B cell (primary cell): Measurements from ENCODE around the gene BAHCC1.

Experiments
- EZH2 ChIP-seq: IDR thresholded peaks from 2 replicates; pipeline ENCODE4 v1.6.1; 2012; ENCODE audit warnings: borderline replicate concordance, low read depth, mild to moderate bottlenecking, moderate library complexity, low read length; ENCODE audit not compliant: insufficient read depth, poor library complexity, severe bottlenecking
- TF ChIP-seq, protein P1 (sequence below): fragments of 200-600 bp; IDR thresholded peaks from one replicate; pipeline ENCODE4 v1.8.0; 2022; ENCODE audit warnings: antibody characterized with exemption, mild to moderate bottlenecking

DNA sequence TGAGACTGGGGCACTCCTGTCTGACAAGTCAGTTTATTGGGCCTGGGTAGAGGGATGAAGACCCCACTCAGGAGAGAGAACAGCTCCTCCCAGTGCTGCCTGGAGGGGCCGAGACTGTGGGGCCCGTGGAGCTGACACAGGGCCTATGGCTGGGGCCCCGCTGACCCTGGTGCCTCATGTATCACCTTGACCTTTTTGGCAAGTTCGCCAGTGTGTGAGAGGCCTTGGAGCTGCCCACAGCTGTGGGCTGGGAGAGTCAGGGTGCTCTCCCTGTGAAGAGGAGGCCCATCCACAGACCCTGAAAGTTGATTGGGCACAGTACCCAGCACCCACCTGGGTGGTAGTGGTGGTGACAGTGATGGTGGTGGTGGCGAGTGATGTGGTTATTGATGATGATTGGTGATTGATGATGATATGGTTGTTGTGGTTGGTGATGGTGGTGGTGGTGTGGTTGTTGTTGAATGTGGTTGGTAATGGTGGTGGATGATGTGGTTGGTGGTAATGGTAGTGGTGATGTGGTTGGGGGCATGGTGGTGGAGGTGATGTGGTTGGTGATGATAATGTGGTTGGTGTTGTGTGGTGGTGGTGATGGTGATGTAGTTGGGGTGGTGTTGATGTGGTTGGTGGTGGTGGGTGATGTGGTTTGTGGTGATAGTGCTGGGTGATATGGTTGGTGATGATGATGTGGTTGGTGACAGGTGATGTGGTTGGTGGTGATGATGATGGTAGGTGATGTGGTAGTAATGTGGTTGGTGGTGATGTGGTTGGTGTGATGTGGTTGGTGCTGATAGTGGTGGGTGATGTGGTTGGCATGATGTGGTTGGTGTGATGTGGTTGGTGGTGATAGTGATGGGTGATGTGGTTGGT is 29.1 kb downstream of the BAHCC1 start:
- no peak for TF ChIP-seq EZH2
- TF ChIP-seq, protein P1, sequence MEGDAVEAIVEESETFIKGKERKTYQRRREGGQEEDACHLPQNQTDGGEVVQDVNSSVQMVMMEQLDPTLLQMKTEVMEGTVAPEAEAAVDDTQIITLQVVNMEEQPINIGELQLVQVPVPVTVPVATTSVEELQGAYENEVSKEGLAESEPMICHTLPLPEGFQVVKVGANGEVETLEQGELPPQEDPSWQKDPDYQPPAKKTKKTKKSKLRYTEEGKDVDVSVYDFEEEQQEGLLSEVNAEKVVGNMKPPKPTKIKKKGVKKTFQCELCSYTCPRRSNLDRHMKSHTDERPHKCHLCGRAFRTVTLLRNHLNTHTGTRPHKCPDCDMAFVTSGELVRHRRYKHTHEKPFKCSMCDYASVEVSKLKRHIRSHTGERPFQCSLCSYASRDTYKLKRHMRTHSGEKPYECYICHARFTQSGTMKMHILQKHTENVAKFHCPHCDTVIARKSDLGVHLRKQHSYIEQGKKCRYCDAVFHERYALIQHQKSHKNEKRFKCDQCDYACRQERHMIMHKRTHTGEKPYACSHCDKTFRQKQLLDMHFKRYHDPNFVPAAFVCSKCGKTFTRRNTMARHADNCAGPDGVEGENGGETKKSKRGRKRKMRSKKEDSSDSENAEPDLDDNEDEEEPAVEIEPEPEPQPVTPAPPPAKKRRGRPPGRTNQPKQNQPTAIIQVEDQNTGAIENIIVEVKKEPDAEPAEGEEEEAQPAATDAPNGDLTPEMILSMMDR = no peak
